HUDEP-2 (cell line): ENCODE measurements around the gene MAP2K7.
A peak's percentile ranks its signal among the peaks of the same experiment; 100 is the strongest.
"Not testable (repeated sequence)": the region's sequence is repeated elsewhere in the genome, so short reads cannot be mapped to it uniquely, and the experiment has no call there.

Experiments used
- DNase-seq, 76 experiments: peaks; one replicate each; lab custom pipeline; 2025; ENCODE audit not compliant: unreplicated experiment in 76 of 76; lab: John Stamatoyannopoulos, UW

MAP2K7 gene

DNA sequence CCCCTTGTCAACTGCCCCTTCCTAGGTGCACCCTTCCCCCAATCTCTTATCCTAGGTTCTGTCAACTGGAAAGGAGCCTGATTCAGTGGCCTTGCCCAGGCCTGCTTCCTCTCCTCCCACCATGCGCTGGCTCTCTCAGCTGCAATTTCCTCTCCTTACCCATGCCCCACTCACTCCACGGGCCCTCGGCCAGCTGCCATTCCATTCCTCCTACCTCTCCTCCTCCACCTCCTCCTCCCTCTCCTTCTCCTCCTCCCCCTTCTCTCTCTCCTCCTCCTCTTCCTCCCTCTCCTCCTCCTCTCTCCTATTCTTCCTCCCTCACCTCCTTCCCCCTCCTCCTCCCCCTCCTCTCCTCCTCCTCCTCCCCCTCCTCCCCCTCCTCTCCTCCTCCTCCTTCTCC lies 49.4 kb downstream of the MAP2K7 start:
- no peak for DNase-seq

DNA sequence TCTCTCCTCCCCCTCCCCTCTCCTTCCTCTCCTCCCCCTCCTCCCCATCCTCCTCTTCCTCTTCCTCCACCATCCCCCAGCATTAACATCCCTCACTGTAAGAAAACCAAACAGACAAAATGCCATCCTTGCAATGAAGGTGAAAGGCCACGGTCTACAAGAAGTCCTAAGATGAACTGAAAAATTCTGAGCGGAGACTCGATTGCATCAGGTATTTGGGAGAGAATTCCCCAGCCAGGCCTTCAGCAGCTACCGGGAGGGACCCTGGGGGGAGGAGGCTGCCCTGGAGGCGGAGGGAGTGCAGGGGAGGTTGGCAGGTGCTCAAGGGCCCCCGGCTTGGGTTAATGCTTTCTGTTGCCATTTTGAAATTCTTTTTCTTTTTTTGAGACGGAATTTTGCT lies 49.9 kb downstream of the MAP2K7 start:
- DNase-seq: no peak

DNA sequence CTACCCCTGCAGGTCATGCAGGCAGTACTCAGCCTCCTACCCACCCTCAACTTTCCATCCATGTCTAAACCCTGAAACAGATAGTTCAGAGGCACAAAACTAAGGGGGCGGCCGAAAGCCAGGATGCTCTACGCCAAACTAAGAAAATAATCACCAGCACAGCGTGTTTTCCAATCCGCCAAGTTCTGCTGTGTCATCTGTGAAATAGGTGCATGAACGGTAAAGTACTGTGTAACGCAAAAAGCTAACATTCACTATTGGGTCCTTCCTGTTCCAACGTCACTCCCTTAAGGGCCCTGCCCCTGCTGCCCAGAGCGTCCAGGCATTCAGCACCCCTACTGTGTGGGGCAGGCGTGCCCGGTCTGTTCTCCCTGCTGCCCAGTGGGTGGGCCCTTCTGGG lies 52.0 kb downstream of the MAP2K7 start:
- no peak for DNase-seq

DNA sequence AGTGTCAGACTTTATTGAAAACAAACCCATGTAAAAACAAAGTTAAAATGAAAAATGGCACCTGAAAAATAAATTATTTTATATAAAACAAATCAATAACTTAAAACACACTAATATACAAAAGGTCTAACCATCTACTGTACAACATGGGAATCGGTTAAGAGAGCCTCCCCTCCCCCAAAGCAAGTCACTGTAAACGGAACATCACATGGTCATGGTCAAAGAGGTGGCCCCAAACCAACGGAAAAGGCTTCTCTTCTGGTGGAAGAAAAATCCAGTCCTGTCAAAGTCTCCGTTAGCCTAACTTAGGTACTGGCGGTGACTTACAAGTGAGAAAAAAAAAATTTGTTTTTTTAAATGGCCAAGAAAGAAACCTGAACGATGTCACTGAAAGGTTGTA lies 55.5 kb downstream of the MAP2K7 start:
- peak in 2 of 76 experiments; percentile 26 to 37 for DNase-seq

DNA sequence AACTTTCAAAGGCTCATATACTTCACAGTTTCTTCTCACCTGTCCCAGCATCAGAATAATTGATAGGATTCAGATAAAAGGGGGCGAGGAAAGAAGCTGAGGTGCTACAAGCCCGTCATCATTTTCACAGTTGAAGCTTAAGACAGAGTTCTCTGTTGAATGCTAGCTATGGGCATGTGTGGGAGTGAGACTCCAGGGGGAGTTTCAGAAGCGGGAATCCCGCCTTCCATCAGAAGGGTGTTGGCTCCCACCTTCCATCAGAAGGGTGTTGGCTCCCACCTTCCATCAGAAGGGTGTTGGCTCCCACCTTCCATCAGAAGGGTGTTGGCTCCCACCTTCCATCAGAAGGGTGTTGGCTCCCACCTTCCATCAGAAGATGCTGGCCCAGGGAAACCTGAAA lies 57.4 kb downstream of the MAP2K7 start:
- DNase-seq: not testable (repeated sequence)

DNA sequence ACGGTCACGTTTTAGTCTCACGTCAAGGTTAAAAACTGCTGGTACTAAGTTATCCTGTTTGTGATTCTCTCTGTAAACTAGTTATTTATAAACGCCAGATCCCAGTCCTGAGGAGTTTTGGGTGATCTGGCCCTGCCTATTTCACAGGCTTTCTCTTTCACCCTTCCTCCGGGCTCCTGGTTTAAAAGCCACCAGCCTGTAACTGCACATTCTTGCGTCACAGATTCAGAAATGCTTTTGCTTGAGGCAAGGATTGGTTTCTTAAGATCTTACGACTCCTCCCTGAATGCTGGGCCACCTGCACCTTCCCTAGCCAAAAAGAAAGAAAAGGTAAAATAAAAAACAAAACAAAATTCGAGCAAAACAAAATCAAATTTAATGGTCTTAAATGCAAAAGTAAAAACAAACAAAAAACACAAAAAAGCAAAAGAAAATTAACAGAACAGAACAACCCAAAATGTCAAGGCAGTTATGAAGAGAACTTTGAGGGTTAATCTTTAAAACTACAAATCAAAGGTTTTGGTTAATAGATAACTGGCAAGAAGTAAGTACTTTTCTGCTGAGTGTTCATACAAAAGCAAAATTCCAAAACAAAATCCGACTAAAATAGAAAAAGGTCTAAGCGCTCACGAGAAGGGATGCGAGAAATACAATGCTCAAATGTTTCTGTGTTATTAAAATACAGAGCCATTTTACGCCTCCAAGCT lies 58.4 kb downstream of the MAP2K7 start:
- no peak for DNase-seq

DNA sequence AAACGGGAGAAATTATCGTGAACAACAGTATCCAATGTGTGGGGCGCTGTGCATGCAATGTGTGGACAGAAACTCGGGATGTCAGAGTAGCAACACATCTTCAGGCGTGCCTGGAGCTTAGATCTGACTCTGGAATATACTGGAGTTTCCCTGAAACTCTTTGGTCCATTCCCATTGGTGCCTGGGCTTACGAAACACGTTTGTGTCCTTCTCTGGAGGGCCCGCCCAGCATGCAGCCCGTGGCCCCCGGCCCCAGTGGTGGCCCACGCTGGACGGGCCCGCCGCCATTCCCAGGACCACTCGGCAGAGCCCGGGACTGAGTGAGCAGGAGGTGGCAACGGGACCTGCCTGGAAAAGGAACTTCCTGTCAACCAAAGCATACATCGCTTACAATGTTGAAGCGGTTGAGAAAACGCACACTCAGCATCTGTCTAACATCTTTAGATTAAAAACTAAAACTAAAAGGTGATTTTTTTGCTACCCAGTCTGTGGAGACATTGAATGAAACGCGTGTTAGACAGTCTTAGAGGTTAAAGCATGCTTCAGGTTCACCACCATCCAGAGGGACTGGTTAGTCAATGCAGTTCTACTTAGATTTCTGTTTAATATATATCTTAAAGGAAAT lies 59.1 kb downstream of the MAP2K7 start:
- DNase-seq: no peak

DNA sequence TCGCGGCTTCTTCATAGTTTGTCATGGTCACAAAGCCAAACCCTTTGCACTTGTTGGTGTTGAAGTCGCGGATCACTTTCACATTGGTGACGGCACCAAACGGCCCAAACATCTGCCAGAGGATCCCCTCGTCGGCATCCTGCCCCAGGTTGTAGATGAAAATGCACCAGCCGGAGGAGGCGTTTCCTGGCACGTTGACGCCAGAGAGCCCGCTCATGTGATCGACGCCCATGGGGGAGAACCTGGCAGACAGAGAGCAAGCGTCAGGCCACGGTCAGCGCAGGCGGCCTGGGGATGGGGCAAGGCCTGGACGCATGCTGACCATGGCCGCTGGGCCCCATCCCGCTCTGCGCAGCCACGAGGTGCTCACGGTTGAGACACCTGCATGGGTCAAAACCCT lies 59.9 kb downstream of the MAP2K7 start:
- no peak for DNase-seq
